ENCODE results near the gene COPE. TPM values are rescaled to one million over a fixed set of nuclear protein-coding genes. Genes with fewer than 3 reads are reported as not detected.

The COPE gene
- total and polyA plus RNA-seq, 2 of the 4 experiments (the other 2 are of a cell fraction) = 347 to 461 TPM

GRCh38 chr19:18878058-18878797, 41.0 kb downstream of the COPE start:
- no peaks in the 10 kb centered on the region for H3K79me1 ChIP-seq (ENCODE audit: low read depth in 1 of 2, low read length in 2 of 2)
- no peak overlapping the region for H3K9ac ChIP-seq (ENCODE audit: low read depth, low read length)
- BruUV-seq (replicated peaks) = no TSS peak
- no peak overlapping the region for H2BK20ac ChIP-seq (ENCODE audit: low read depth, low read length)
- in situ Hi-C loops (cut with MboI; ENCODE audit: low sequenced_read_pairs) (no loop called here), dilution Hi-C loops (cut with HindIII; ENCODE audit: low sequenced_read_pairs, unreplicated experiment) (no loop called here), intact Hi-C loops (cut with micrococcal nuclease) (no loop called here)
- no peaks in the 10 kb centered on the region; the same call in 1 of the 2 replicates for H4K20me1 ChIP-seq (ENCODE audit: insufficient read depth, low read length)
- H3K18ac ChIP-seq (ENCODE audit: low read depth, low read length) = no peak overlapping the region
- H3K56ac ChIP-seq (ENCODE audit: extremely low read depth, insufficient read depth, low read length) = no peak overlapping the region
- H2BK5ac ChIP-seq (ENCODE audit: low read depth, low read length, poor library complexity, severe bottlenecking) = no peak overlapping the region
- WGBS, 2 experiments (ENCODE audit: extremely low coverage in 2 of 2, insufficient read length in 1 of 2) = 87% methylated on average over 12 of the region's 25 CpGs; no CpG with 5 or more reads in 1 of the 2 experiments
- H3K27me3 ChIP-seq (ENCODE audit: control insufficient read depth, insufficient read depth, low read length) = no peaks in the 10 kb centered on the region
- TF ChIP-seq FOS (IDR thresholded peaks at IDR 0.05; ENCODE audit: low read depth, low read length) = no peak
- no peak for TF ChIP-seq CHD1 (IDR thresholded peaks at IDR 0.05; ENCODE audit: low read depth, low read length)
- TF ChIP-seq MAFK (IDR thresholded peaks at IDR 0.05; ENCODE audit: low read depth, low read length) = no peak
- no peak for TF ChIP-seq POLR2A (IDR thresholded peaks at IDR 0.05; ENCODE audit: low read depth, low read length)
- TF ChIP-seq MXI1 (IDR thresholded peaks at IDR 0.05; ENCODE audit: borderline replicate concordance, low read depth, low read length) = no peak
- no peak for TF ChIP-seq SMC3 (IDR thresholded peaks at IDR 0.05; ENCODE audit: low read depth, low read length)
- TF ChIP-seq ELK1 (IDR thresholded peaks at IDR 0.05; ENCODE audit: borderline replicate concordance, low read depth, low read length) = no peak
- TF ChIP-seq USF2 (IDR thresholded peaks at IDR 0.05; ENCODE audit: low read depth, low read length) = no peak
- no peak for TF ChIP-seq BHLHE40 (IDR thresholded peaks at IDR 0.05; ENCODE audit: low read depth, low read length)
- no peak for TF ChIP-seq RAD21 (IDR thresholded peaks at IDR 0.05; ENCODE audit: low read length)
- TF ChIP-seq CEBPB (IDR thresholded peaks at IDR 0.05; ENCODE audit: low read depth, low read length) = no peak
- no peak for TF ChIP-seq NFE2L2 (IDR thresholded peaks at IDR 0.05; ENCODE audit: low read depth, low read length)
- TF ChIP-seq CTCF (conservative IDR thresholded peaks at IDR 0.05; ENCODE audit: low read depth, low read length) = no peak
- no peak for TF ChIP-seq RCOR1 (IDR thresholded peaks at IDR 0.05; ENCODE audit: insufficient replicate concordance, low read length)
- TF ChIP-seq MAZ (IDR thresholded peaks at IDR 0.05; ENCODE audit: borderline replicate concordance, low read depth, low read length) = no peak
- TF ChIP-seq RFX5 (IDR thresholded peaks at IDR 0.05; ENCODE audit: low read depth, low read length) = no peak
- ChIA-PET POLR2A (ENCODE audit: unreplicated experiment) (no interaction called here), CTCF (no interaction called here)
- H3K14ac ChIP-seq (replicated peaks; ENCODE audit: low read depth, low read length) = no peak overlapping the region
- no peak overlapping the region for H2AK9ac ChIP-seq (replicated peaks; ENCODE audit: low read depth, low read length, poor library complexity)
- no peak overlapping the region for H3K4ac ChIP-seq (ENCODE audit: low read depth, low read length)
- H2BK120ac ChIP-seq (ENCODE audit: low read depth, low read length) = no peak overlapping the region
- ATAC-seq (ENCODE audit: low read depth) = no peak
- H2AK5ac ChIP-seq (ENCODE audit: low read depth, low read length) = no peak overlapping the region
- no peak overlapping the region for H4K5ac ChIP-seq (ENCODE audit: low read depth, low read length)
- H3K4me1 ChIP-seq (ENCODE audit: control insufficient read depth, insufficient read depth, low read length) = no peaks in the 10 kb centered on the region
- H2BK15ac ChIP-seq (ENCODE audit: low read depth, low read length) = no peak overlapping the region
- H4K91ac ChIP-seq (ENCODE audit: insufficient read depth, low read depth, low read length) = no peak overlapping the region
- H2AFZ ChIP-seq (replicated peaks; ENCODE audit: low read length, poor library complexity) = no peak overlapping the region
- peaks cover 3% of the 10 kb centered on the region; the same call in 1 of the 2 replicates for H3K36me3 ChIP-seq (ENCODE audit: control insufficient read depth, insufficient read depth, low read length)
- no peak overlapping the region for H3K4me2 ChIP-seq (ENCODE audit: low read depth, low read length)
- peaks cover 6% of the 10 kb centered on the region; the same call in 1 of the 2 replicates for H3K9me3 ChIP-seq (ENCODE audit: control insufficient read depth, insufficient read depth, low read length)
- H4K8ac ChIP-seq (ENCODE audit: low read depth in 2 of 2, low read length in 2 of 2) = no peak overlapping the region
- DNase-seq = no peak
- no peak overlapping the region for H3K23ac ChIP-seq (ENCODE audit: low read depth, low read length)
- no peak overlapping the region for H3K27ac ChIP-seq (ENCODE audit: insufficient read depth, low read length)
- H3K9me1 ChIP-seq (ENCODE audit: insufficient read depth, low read length) = no peaks in the 10 kb centered on the region; the same call in 1 of the 2 replicates
- no peak overlapping the region for H3K4me3 ChIP-seq (ENCODE audit: insufficient read depth, low read depth, low read length)
